Erythroblast (primary cell): ENCODE data around the gene SNAI1.

ENCODE experiments used
- GATA1 ChIP-seq: IDR thresholded peaks from 2 replicates; pipeline ENCODE4 v1.6.1; 2011; ENCODE audit warnings: low read depth, mild to moderate bottlenecking, control low read depth, low read length, moderate library complexity
- POLR2A ChIP-seq: IDR thresholded peaks from 2 replicates; pipeline ENCODE4 v1.6.1; 2011; ENCODE audit warnings: mild to moderate bottlenecking, low read length

- TF ChIP-seq POLR2A: no peak
- no peak for TF ChIP-seq GATA1
Measured at GRCh38 chr20:49938173-49939163, 44.3 kb upstream of the SNAI1 start.
